Measurements from ENCODE around the gene TMCO1. TPM values are rescaled to one million over a fixed set of nuclear protein-coding genes. Genes with fewer than 3 reads are reported as not detected.
"Not testable (repeated sequence)": the region's sequence is repeated elsewhere in the genome, so short reads cannot be mapped to it uniquely, and the experiment has no call there.

Gene TMCO1
- total RNA-seq, 1 experiment from 2014 or later, result 80.6 TPM

DNA sequence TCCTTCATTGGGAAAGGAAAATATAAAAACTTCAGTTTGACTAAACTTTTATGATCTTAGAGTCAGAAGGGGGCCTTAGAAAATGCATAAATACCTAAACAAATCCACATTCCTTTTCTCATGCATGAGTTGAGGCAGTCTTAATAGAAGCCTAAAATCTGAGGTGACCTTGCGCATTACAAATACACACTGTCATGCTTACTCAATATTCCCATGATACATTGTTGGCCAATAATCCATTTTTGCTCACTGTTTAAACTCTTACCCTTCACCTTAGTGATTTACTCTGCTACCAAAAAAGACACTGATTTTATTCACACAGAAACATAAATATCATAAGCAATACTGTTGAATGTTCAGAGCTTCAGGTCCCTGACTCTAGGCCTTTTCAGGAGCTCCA is 19.1 kb upstream of the TMCO1 start:
- Histone ChIP-seq H3K27ac (ENCODE audit: low read length) (no peak overlapping the region), H3K36me3 (ENCODE audit: low read depth, low read length) (no peaks in the 10 kb centered on the region; the same call in 1 of the 2 replicates), H3K4me3 (ENCODE audit: low read length) (no peak overlapping the region), H3K9me2 (replicated peaks; ENCODE audit: low read length) (no peaks in the 10 kb centered on the region), H4K20me1 (ENCODE audit: low read length) (no peaks in the 10 kb centered on the region), H3K27me3 (ENCODE audit: low read length) (no peaks in the 10 kb centered on the region), H3K4me1 (ENCODE audit: insufficient read depth, low read length) (no peaks in the 10 kb centered on the region), H3K9ac (ENCODE audit: low read length) (no peak overlapping the region), H3F3A (ENCODE audit: low read length, unreplicated experiment) (no peaks in the 10 kb centered on the region), H3K9me3 (ENCODE audit: low read length) (no peaks in the 10 kb centered on the region), H3K79me2 (ENCODE audit: low read length) (no peaks in the 10 kb centered on the region), H2AFZ (ENCODE audit: low read length) (no peak overlapping the region), H3K4me2 (ENCODE audit: low read length) (no peak overlapping the region)
- ATAC-seq, result no peak
- no TSS peak for BruUV-seq (replicated peaks)
- POLR2A ChIA-PET (ENCODE audit: unreplicated experiment), result no interaction called here
- CTCF ChIA-PET, result no interaction called here
- no peak for TF ChIP-seq EZH2 (IDR thresholded peaks at IDR 0.05; ENCODE audit: low read length, unreplicated experiment)
- no peak for TF ChIP-seq EZH2phosphoT487 (IDR thresholded peaks at IDR 0.05; ENCODE audit: borderline replicate concordance, low read length)
- TF ChIP-seq CTCF (conservative IDR thresholded peaks at IDR 0.05; ENCODE audit: low read depth, low read length), result no peak
- intact Hi-C loops (cut with micrococcal nuclease), result no loop called here
- DNase-seq, result no peak

DNA sequence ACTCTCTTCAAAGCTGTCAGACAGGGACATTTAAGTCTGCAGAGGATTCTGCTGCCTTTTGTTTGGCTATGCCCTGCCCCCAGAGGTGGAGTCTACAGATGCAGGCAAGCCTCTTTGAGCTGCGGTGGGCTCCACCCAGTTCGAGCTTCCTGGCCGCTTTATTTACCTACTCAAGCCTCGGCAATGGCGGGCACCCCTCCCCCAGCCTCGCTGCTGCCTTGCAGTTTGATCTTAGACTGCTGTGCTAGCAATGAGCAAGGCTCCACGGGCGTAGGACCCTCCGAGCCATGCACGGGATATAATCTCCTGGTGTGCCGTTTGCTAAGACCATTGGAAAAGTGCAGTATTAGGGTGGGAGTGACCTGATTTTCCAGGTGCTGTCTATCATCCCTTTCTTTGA is 14.9 kb upstream of the TMCO1 start:
- not testable (repeated sequence) for BruUV-seq (replicated peaks)

GRCh38 chr1:165778197-165778596 is 9.5 kb upstream of the TMCO1 start:
- H3K9me2 ChIP-seq (replicated peaks; ENCODE audit: low read length); intact Hi-C loops (cut with micrococcal nuclease); H2AFZ ChIP-seq (ENCODE audit: low read length); H3K79me2 ChIP-seq (ENCODE audit: low read length); H3K4me1 ChIP-seq (ENCODE audit: insufficient read depth, low read length); POLR2A ChIA-PET (ENCODE audit: unreplicated experiment); H3K4me2 ChIP-seq (ENCODE audit: low read length); H3F3A ChIP-seq (ENCODE audit: low read length, unreplicated experiment); H3K9ac ChIP-seq (ENCODE audit: low read length); H3K9me3 ChIP-seq (ENCODE audit: low read length); DNase-seq; H3K36me3 ChIP-seq (ENCODE audit: low read depth, low read length); H3K4me3 ChIP-seq (ENCODE audit: low read length); CTCF ChIA-PET; ATAC-seq; H3K27ac ChIP-seq (ENCODE audit: low read length); H4K20me1 ChIP-seq (ENCODE audit: low read length); H3K27me3 ChIP-seq (ENCODE audit: low read length); BruUV-seq (replicated peaks): not testable (repeated sequence)

More for the DNA sequence above, 14.9 kb upstream of the TMCO1 start:
- H3K4me1 ChIP-seq (ENCODE audit: insufficient read depth, low read length); DNase-seq; CTCF ChIA-PET; intact Hi-C loops (cut with micrococcal nuclease); ATAC-seq; H4K20me1 ChIP-seq (ENCODE audit: low read length); H3K36me3 ChIP-seq (ENCODE audit: low read depth, low read length); H3K9ac ChIP-seq (ENCODE audit: low read length); H3K79me2 ChIP-seq (ENCODE audit: low read length); H3K9me3 ChIP-seq (ENCODE audit: low read length); H2AFZ ChIP-seq (ENCODE audit: low read length); H3K9me2 ChIP-seq (replicated peaks; ENCODE audit: low read length); H3K27me3 ChIP-seq (ENCODE audit: low read length); POLR2A ChIA-PET (ENCODE audit: unreplicated experiment); H3K4me3 ChIP-seq (ENCODE audit: low read length); H3K27ac ChIP-seq (ENCODE audit: low read length); H3F3A ChIP-seq (ENCODE audit: low read length, unreplicated experiment); H3K4me2 ChIP-seq (ENCODE audit: low read length): not testable (repeated sequence)

DNA sequence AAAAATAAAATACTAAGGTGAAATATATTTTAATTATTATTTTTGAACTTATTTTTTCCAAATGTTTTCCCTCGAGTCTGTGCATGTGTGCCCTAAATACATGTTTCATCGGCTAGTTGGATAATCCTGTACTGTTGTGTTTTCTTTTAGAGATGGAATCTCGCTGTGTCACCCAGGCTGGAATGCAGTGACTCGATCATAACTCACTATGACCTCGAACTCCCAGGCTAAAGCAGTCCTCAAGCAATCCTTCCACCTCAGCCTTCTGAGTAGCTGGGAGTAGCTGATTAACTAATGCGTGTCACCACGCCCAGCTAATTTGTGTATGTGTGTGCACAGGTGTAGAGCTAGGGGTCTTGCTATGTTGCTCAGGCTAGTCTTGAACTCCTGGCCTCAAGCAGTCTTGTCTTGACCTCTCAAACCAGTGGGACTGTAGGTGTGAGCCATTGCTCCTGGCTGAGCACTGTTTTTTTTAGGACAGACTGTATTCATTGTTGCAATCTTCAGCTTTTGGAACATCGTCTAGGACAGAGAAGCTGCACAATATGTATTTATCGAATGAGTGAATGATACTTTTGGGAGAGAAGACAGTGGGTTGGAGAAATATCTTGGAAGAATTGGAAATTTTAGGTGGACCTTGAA is 4.8 kb upstream of the TMCO1 start:
- peak overlapping the region; percentile 16; the same call in 1 of the 2 replicates for H3K9ac ChIP-seq (ENCODE audit: low read length)
- POLR2A ChIA-PET (ENCODE audit: unreplicated experiment), result interaction anchor here (0.6 kb wide), 1 partner anchor 657 kb away, joined by 6 read pairs; no protein-coding TSS in a partner anchor

More for the DNA sequence above, 4.8 kb upstream of the TMCO1 start:
- no TSS peak for BruUV-seq (replicated peaks)
- Histone ChIP-seq H3K9me3 (ENCODE audit: low read length) (no peaks in the 10 kb centered on the region), H3K4me1 (ENCODE audit: insufficient read depth, low read length) (peaks cover 31% of the 10 kb centered on the region), H3K4me3 (ENCODE audit: low read length) (no peak overlapping the region; the same call in 1 of the 2 replicates), H4K20me1 (ENCODE audit: low read length) (no peaks in the 10 kb centered on the region), H3K4me2 (ENCODE audit: low read length) (peak overlapping the region; percentile 78), H3K36me3 (ENCODE audit: low read depth, low read length) (peaks cover 5% of the 10 kb centered on the region; the same call in 1 of the 2 replicates), H3K27ac (ENCODE audit: low read length) (peak overlapping the region; percentile 60), H3K79me2 (ENCODE audit: low read length) (peaks cover 28% of the 10 kb centered on the region), H3K9me2 (replicated peaks; ENCODE audit: low read length) (no peaks in the 10 kb centered on the region), H2AFZ (ENCODE audit: low read length) (no peak overlapping the region), H3K27me3 (ENCODE audit: low read length) (no peaks in the 10 kb centered on the region), H3F3A (ENCODE audit: low read length, unreplicated experiment) (no peaks in the 10 kb centered on the region)
- ATAC-seq (peak; percentile 50), DNase-seq (peak; percentile 92)
- CTCF ChIA-PET, result no interaction called here
- TF ChIP-seq CTCF (conservative IDR thresholded peaks at IDR 0.05; ENCODE audit: low read depth, low read length), result no peak
- TF ChIP-seq EZH2 (IDR thresholded peaks at IDR 0.05; ENCODE audit: low read length, unreplicated experiment), result no peak
- no peak for TF ChIP-seq EZH2phosphoT487 (IDR thresholded peaks at IDR 0.05; ENCODE audit: borderline replicate concordance, low read length)
- intact Hi-C loops (cut with micrococcal nuclease), result loop anchor here (1.0 kb wide), 1 partner anchor 54 kb away; the partner anchor contains the start of gene UCK2

Data from PC-3 (cell line).